ENCODE results near the gene MYO9B.

DNA sequence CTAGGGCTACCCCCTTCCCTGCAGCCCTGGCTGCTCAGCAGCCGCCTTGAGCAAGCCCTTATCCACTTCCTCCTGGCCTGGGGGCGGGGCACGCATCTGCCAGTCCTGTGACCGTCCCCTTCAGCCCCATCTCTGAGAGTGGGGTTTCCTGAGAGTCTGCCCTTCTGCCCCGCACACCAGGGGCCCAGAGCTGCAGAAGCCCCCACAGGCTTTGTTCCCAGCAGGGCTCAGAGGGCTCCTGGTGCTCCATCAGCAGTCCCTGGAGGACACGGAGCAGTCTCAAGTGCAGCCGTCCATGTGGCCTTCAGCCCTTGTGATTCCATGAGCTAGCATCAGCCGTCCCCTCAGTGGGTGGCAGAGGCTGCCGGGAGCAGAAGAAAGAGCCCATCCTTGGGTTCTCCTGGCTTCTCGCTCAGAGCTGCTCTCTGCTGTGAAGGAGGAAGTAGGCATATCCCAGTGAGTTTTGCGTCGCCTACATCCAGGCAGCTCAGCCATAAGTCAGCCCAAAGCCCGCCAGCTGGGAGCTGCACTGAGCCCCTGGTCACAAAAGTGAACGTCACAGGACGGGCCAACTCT lies 16.3 kb downstream of the MYO9B start:
- TF ChIP-seq MAZ (IDR thresholded peaks at IDR 0.05; ENCODE audit: borderline replicate concordance, low read depth, low read length) (no peak), POLR2A (IDR thresholded peaks at IDR 0.05; ENCODE audit: low read length) (no peak), RAD21 (conservative IDR thresholded peaks at IDR 0.05 in 1 of 2, IDR thresholded peaks at IDR 0.05 in 1 of 2) (no peak), CTCF (IDR thresholded peaks at IDR 0.05) (no peak), EP300 (IDR thresholded peaks at IDR 0.05) (no peak)
- TF ChIP-seq, protein P1, sequence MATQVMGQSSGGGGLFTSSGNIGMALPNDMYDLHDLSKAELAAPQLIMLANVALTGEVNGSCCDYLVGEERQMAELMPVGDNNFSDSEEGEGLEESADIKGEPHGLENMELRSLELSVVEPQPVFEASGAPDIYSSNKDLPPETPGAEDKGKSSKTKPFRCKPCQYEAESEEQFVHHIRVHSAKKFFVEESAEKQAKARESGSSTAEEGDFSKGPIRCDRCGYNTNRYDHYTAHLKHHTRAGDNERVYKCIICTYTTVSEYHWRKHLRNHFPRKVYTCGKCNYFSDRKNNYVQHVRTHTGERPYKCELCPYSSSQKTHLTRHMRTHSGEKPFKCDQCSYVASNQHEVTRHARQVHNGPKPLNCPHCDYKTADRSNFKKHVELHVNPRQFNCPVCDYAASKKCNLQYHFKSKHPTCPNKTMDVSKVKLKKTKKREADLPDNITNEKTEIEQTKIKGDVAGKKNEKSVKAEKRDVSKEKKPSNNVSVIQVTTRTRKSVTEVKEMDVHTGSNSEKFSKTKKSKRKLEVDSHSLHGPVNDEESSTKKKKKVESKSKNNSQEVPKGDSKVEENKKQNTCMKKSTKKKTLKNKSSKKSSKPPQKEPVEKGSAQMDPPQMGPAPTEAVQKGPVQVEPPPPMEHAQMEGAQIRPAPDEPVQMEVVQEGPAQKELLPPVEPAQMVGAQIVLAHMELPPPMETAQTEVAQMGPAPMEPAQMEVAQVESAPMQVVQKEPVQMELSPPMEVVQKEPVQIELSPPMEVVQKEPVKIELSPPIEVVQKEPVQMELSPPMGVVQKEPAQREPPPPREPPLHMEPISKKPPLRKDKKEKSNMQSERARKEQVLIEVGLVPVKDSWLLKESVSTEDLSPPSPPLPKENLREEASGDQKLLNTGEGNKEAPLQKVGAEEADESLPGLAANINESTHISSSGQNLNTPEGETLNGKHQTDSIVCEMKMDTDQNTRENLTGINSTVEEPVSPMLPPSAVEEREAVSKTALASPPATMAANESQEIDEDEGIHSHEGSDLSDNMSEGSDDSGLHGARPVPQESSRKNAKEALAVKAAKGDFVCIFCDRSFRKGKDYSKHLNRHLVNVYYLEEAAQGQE (IDR thresholded peaks at IDR 0.05): no peak

Data from A549 (cell line).